ENCODE measurements around the gene DRC7. TPM values are rescaled to one million over a fixed set of nuclear protein-coding genes. Genes with fewer than 3 reads are reported as not detected.

The DRC7 gene
- total RNA-seq, 1 experiment from 2014 or later = 0.85 TPM

- Histone ChIP-seq H3K9me3 (ENCODE audit: insufficient read depth, low read depth) (no peaks in the 10 kb centered on the region), H3K4me1 (replicated peaks; ENCODE audit: insufficient read depth) (peaks cover 11% of the 10 kb centered on the region), H3K4me2 (no peak overlapping the region), H3K4me3 (no peak overlapping the region), H3K79me2 (ENCODE audit: low read depth) (no peaks in the 10 kb centered on the region), H3F3A (ENCODE audit: insufficient read depth, low read depth) (peaks cover 15% of the 10 kb centered on the region; the same call in 1 of the 2 replicates), H3K27ac (no peak overlapping the region), H3K36me3 (ENCODE audit: low read depth) (no peaks in the 10 kb centered on the region), H3K9me2 (ENCODE audit: insufficient read depth) (no peaks in the 10 kb centered on the region), H2AFZ (no peak overlapping the region), H3K27me3 (ENCODE audit: insufficient read depth, low read depth) (no peaks in the 10 kb centered on the region), H4K20me1 (ENCODE audit: insufficient read depth) (no peaks in the 10 kb centered on the region)
- POLR2A ChIA-PET (ENCODE audit: unreplicated experiment) = no interaction called here
- CTCF ChIA-PET = no interaction called here
- intact Hi-C loops (cut with micrococcal nuclease; ENCODE audit: unreplicated experiment) = no loop called here
- no peak for DNase-seq
- TF ChIP-seq EZH2 (IDR thresholded peaks at IDR 0.05; ENCODE audit: low read depth) (no peak), CTCF (conservative IDR thresholded peaks at IDR 0.05) (no peak)
- no TSS peak for BruUV-seq (replicated peaks)
Observed at GRCh38 chr16:57679767-57680482, 14.7 kb upstream of the DRC7 start.

GRCh38 chr16:57680842-57681375, 13.7 kb upstream of the DRC7 start:
- Histone ChIP-seq H3K27ac (no peak overlapping the region), H3F3A (ENCODE audit: insufficient read depth, low read depth) (peaks cover 15% of the 10 kb centered on the region; the same call in 1 of the 2 replicates), H3K4me3 (no peak overlapping the region), H3K79me2 (ENCODE audit: low read depth) (no peaks in the 10 kb centered on the region), H3K4me1 (replicated peaks; ENCODE audit: insufficient read depth) (peaks cover 11% of the 10 kb centered on the region), H3K36me3 (ENCODE audit: low read depth) (no peaks in the 10 kb centered on the region), H3K9me2 (ENCODE audit: insufficient read depth) (no peaks in the 10 kb centered on the region), H3K27me3 (ENCODE audit: insufficient read depth, low read depth) (no peaks in the 10 kb centered on the region), H2AFZ (no peak overlapping the region), H3K4me2 (no peak overlapping the region), H3K9me3 (ENCODE audit: insufficient read depth, low read depth) (no peaks in the 10 kb centered on the region), H4K20me1 (ENCODE audit: insufficient read depth) (no peaks in the 10 kb centered on the region)
- intact Hi-C loops (cut with micrococcal nuclease; ENCODE audit: unreplicated experiment) = no loop called here
- no peak for DNase-seq
- ChIA-PET CTCF (no interaction called here), POLR2A (ENCODE audit: unreplicated experiment) (no interaction called here)
- no peak for TF ChIP-seq CTCF (conservative IDR thresholded peaks at IDR 0.05)
- no peak for TF ChIP-seq EZH2 (IDR thresholded peaks at IDR 0.05; ENCODE audit: low read depth)
- no TSS peak for BruUV-seq (replicated peaks)

- no peak for TF ChIP-seq CTCF (conservative IDR thresholded peaks at IDR 0.05)
- TF ChIP-seq EZH2 (IDR thresholded peaks at IDR 0.05; ENCODE audit: low read depth) = no peak
- no TSS peak for BruUV-seq (replicated peaks)
- Histone ChIP-seq H2AFZ (no peak overlapping the region), H3K9me3 (ENCODE audit: insufficient read depth, low read depth) (no peaks in the 10 kb centered on the region), H3K4me2 (no peak overlapping the region), H3K36me3 (ENCODE audit: low read depth) (no peaks in the 10 kb centered on the region), H3F3A (ENCODE audit: insufficient read depth, low read depth) (peaks cover 9% of the 10 kb centered on the region; the same call in 1 of the 2 replicates), H3K79me2 (ENCODE audit: low read depth) (no peaks in the 10 kb centered on the region), H3K4me3 (no peak overlapping the region), H3K27ac (no peak overlapping the region), H3K27me3 (ENCODE audit: insufficient read depth, low read depth) (no peaks in the 10 kb centered on the region), H3K4me1 (replicated peaks; ENCODE audit: insufficient read depth) (peaks cover 10% of the 10 kb centered on the region), H3K9me2 (ENCODE audit: insufficient read depth) (no peaks in the 10 kb centered on the region), H4K20me1 (ENCODE audit: insufficient read depth) (no peaks in the 10 kb centered on the region)
- CTCF ChIA-PET = no interaction called here
- no peak for DNase-seq
- intact Hi-C loops (cut with micrococcal nuclease; ENCODE audit: unreplicated experiment) = no loop called here
- POLR2A ChIA-PET (ENCODE audit: unreplicated experiment) = interaction anchor here (0.6 kb wide), 1 partner anchor 11 kb away, joined by 4 read pairs; no protein-coding TSS in a partner anchor
Observed at GRCh38 chr16:57681950-57682728, 12.5 kb upstream of the DRC7 start.
